ENCODE data around the gene OTOS.

Gene OTOS

DNA sequence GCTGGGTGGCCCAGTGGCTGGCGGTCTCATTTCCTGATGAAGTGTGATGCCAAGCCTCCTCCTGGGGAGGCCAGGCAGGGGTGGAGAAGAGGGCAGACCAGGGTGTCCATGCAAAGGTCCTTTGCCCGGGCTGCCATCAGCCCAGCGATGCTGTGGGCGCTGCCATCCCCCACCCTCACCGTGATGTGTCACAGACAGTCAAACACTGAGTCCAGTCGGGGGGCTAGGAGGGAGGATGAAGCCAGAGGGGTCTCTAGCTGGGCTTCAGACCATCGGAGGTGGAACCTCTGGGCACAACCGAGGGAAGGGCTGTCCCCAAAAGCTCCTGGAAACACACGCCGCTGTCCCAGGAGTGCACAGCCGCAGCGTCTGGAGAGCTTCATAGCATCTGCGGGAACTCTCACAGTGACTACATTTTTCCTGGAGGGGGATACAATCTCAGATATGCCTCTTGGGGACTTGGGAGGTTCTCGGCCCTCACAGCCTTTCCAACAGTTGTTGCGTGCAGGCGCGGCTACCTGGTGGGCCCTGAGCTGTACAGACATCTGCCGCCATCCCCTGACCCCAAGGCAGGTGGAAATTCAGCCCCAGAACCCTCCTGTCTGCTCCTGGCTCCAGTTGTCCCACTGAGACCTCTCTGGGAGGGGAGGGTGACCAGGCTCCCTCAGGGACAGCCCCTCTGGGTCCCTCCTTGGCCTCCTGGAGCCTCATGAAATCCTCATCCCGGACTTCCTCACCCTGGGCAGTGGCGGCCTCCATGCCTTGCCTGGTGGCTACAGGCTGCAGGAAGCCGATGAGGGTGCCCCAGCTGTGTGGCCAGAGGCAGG is 26.5 kb upstream of the OTOS start:
- no peak for DNase-seq

DNA sequence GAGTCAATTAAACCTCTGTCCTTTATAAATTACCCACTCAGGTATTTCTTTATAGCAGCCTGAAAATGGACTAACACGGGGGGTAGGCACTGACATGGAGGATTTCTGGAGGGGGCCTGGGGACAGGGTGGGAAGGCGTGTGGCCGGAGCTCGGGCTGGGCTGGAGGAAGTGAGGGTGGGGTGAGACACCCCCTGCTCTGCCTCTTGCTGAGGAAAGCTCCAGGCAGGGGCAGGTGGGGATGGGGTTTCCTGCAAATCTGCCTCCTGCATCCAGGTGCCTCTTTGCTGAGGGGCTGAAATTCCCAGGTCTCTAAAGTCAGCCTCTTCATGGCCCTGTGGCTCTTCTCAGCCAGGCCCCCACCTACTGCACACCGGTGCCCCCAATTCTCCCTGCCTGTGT is 25.7 kb upstream of the OTOS start:
- no peak for DNase-seq

- DNase-seq: no peak
These were observed 25.2 kb upstream of the OTOS start for GRCh38 chr2:240165661-240166060.

GRCh38 chr2:240165034-240165433 is 24.6 kb upstream of the OTOS start:
- DNase-seq: no peak

- DNase-seq: no peak
These were observed 24.1 kb upstream of the OTOS start for GRCh38 chr2:240164586-240164985.

- no peak for DNase-seq
These were observed 23.6 kb upstream of the OTOS start for GRCh38 chr2:240163844-240164574.

GRCh38 chr2:240162939-240163714 is 22.7 kb upstream of the OTOS start:
- no peak for DNase-seq

- no peak for DNase-seq
These were observed 22.1 kb upstream of the OTOS start for GRCh38 chr2:240162531-240162930.

DNA sequence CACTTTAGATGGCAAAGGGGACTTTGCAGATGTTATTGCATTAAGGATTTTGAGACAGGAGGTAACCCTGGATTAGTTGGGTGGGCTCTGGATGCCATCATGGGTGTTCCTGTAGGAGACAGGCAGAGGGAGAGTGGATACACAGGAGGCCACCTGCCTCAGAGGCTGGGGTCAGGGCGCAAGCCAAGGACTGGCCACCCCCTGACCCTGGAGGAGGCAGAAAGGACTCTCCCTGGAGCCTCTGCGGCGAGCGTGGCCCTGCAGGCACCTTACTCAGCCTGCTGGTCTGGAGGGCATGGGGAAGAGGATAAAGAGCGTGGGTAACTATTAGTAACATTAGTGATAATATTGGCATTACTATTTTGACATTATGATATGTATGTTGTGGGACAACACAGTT is 21.6 kb upstream of the OTOS start:
- no peak for DNase-seq

DNA sequence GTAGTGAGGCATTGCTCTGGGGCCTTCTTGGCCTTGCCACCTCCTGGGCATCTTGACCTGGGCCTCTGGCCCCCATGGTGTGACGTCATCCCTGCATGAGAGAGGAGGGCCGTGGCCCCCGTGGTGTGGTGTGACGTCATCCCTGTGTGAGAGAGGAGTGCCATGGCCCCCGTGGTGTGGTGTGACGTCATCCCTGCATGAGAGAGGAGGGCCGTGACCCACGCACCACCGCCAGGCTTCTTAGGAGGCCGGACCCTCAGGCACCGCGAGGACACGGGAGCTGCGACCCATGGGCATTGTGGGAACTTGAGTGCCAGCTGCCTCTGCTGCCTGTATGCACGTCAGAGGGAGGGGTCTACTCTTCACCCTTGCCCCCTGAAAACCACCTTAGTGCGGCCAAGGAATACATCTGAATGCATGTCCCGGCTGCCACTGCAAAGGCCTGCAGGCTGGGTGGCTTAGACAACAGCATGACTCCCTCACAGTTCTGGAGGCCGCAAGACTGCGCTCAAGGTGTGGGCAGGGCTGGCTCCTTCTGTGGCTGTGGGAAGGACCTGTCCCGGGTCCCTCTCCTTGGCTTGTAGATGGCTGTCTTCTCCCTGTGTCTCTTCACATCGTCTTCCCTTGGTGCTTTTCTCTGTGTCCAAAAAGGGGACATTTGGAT is 20.8 kb upstream of the OTOS start:
- no peak for DNase-seq

- DNase-seq: no peak
These were observed 20.0 kb upstream of the OTOS start for GRCh38 chr2:240160291-240161086.

DNA sequence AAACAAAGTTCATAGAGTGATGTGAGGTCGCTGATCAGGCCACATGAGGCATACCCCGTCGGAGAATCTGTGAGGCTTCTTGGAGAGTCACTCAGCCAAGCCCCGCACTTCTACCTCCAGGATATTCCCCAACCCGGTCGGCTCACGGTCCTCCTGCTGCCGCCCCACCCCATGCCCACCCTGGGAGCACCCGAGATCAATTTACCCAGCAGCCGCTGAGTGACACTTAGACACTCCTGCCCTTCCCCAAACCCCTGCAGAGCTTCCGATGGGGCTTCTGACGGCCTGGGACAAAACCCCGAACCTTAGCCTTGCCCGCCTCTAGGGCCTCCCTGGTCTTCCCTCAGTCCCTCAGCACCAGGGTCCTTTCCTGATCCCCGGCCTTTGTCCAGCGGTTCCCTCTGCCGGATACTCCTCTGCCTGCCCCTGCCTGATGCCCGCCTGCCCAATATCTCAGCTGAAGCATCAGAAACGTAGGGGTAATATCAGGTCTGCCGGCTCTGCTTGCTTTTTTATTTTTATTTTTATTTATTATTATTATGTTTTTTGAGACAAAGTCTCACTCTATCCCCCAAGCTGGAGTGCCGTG is 18.9 kb upstream of the OTOS start:
- DNase-seq: no peak

DNA sequence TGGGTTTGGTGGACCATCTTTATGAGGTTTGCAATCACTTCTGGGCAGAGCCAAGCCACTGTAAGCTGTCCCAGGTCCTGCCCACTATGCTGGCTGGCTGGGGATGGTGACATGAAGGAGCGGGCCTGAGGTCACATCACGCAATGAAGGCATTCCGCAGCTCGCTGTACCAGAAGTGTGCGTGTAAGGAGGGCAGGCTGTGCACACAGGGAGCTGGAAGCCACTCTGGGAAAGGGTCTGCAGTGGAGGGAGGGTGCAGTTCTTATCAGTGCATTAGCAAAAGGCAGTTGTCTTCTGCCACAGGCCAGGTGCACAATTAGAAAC is 16.7 kb upstream of the OTOS start:
- DNase-seq: no peak

GRCh38 chr2:240156435-240157146 is 16.1 kb upstream of the OTOS start:
- no peak for DNase-seq

DNA sequence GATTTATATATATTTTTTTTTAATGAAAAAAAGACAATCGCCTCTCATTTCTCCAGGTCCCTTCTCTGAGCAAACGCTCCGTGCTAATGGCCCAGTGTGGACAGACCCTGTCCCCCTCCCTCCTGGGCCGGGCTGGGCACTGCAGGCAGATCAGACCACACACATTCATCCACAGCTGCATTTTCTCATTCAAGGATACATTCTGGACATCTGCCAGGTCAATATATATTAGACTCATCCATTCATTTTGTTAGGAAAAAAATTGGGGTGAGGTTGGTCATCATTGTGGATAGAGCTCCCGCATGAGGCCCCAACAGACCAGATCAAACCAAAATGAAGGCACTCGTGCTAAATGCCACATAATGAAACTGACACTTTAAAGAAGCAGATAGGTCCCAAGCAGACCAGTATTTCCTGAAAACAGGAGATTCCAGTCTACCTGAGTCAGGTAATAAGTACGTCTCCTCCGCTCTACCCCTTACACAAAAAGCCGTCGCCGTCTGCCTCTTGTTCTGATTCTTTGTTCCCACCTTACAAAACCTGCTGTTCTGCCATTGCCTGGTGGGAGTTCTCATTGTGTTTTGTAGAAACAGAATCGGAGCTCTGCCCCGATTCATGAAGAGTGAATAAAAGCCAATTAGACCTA is 15.4 kb upstream of the OTOS start:
- DNase-seq: no peak

DNA sequence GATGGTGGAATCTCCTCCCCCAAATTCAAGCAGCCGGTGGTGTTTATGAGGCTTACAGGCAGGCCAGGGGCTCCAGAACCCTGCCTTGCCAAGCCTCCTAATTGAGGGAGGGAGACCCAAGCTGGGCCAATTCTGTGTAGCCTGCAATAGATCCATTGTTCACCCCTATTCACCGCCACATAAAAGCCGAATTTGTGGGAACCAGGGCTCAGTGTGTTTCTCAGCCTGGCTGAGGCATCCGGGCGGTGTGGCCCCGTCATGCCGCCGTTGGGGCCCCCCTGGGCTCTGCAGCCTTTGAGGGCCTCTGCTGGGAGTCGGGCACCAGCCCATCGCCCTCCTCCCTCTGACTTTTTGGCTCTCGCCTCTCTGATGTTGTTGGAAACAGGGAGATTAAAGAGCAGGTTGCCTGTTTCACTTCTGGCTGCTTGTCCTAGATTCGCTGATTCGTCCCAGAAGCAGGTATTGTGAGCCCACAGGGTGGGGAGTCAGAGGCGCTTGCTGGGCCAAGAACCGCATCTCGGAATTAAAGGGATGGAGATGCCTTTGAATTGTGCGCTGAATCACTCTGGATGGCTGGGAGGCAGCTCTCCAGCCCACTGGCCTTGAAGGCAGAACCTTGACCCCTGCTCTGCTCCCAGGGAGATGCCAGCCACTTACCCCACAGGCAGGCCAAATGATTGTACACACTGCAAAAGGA is 14.7 kb upstream of the OTOS start:
- no peak for DNase-seq

DNA sequence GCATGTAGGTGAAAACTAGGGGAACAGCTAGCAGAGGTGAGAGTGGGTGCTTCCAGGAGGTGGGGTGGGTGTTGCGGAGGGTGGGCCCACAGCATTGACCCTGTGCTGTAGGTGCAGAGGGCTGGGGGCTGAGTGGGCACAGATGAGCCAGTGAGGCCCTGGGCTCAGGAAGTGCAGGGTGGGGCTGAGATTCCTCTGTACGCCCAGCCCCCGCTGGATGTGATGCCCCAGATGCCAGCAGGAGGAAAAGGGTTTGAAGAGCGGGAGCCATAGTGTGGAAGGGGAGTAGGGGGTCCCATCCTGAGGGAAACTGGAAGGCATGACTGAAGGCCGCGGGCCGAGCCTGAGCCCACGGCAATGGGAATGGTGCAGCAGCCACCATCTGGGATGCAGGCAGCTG is 14.1 kb upstream of the OTOS start:
- DNase-seq: no peak

DNA sequence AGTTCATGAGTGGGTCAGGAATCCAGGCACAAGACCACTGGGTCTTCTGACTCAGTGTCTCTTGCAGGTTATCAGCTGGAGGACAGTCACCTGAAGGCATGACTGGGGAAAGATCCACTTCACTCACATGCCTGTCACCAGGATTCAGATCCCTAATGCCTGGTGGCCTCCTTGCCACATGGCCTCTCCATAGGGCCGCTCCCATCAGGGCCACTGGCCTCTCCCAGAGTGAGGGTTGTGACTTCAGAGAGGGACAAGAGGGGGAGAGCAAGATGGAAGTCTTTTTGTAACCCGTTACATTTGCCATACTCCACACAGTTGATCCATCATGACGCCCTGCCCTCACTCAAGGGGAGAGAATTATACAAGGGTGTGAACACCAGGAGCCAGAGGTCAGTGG is 13.0 kb upstream of the OTOS start:
- no peak for DNase-seq

DNA sequence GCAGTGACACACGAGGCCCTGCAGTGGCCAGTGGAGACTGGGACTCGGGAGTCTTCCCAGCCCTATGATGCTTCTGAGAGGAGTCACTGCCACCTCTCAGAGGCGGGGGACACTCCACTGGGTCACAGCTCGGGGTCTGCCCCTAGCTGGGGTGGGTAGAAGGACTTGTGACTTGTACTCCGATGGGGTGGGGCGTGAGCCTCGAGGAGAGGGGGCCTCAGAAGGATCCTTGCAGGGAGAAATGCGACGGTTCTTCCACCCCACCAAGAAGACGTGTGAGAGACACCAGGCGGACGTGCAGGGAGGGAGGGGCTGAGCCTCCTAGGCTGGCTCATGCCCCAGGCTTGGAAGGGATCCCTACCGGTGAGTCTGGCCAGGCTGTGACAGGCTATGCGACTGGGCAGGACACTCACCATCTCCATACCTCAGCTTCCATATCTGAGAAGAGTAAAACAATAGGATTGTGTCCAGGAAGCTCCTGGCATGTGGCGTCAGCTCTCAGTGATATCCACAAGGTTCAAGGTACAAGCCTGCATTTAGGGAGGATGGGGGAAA is 11.1 kb upstream of the OTOS start:
- DNase-seq: no peak
